Fibroblast of lung (primary cell): ENCODE data around the gene SPTBN2.
"Not testable (repeated sequence)": the region's sequence is repeated elsewhere in the genome, so short reads cannot be mapped to it uniquely, and the experiment has no call there.

Source experiments
- EZH2 ChIP-seq: IDR thresholded peaks from 2 replicates; pipeline ENCODE4 v1.5.1; 2012; ENCODE audit warnings: low read length, control low read depth, mild to moderate bottlenecking; ENCODE audit errors: missing control alignments
- TF ChIP-seq, protein P1 (sequence below), 2 donors: IDR thresholded peaks in 1 of 2; conservative IDR thresholded peaks in 1 of 2; 1 replicate in 1 of 2; 2 replicates in 1 of 2; pipeline ENCODE4 v1.5.1; 2011 to 2012; ENCODE audit warnings: low read length in 2 of 2, control low read depth in 1 of 2, inconsistent platforms in 1 of 2, low read depth in 1 of 2, mild to moderate bottlenecking in 1 of 2

DNA sequence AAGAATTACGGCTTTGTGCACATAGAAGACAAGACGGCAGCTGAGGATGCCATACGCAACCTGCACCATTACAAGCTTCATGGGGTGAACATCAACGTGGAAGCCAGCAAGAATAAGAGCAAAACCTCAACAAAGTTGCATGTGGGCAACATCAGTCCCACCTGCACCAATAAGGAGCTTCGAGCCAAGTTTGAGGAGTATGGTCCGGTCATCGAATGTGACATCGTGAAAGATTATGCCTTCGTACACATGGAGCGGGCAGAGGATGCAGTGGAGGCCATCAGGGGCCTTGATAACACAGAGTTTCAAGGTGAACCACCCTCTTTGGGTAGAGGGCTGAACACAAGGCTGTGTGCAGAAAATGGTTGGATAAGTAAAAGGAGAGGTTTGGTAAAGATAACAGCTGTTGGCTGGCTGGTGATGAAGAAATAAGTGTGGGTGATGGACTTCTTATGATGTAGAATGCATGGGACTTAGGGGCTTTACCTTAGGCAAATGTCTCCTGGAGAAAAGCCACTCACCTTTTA is 89.1 kb downstream of the SPTBN2 start:
- TF ChIP-seq, protein P1, sequence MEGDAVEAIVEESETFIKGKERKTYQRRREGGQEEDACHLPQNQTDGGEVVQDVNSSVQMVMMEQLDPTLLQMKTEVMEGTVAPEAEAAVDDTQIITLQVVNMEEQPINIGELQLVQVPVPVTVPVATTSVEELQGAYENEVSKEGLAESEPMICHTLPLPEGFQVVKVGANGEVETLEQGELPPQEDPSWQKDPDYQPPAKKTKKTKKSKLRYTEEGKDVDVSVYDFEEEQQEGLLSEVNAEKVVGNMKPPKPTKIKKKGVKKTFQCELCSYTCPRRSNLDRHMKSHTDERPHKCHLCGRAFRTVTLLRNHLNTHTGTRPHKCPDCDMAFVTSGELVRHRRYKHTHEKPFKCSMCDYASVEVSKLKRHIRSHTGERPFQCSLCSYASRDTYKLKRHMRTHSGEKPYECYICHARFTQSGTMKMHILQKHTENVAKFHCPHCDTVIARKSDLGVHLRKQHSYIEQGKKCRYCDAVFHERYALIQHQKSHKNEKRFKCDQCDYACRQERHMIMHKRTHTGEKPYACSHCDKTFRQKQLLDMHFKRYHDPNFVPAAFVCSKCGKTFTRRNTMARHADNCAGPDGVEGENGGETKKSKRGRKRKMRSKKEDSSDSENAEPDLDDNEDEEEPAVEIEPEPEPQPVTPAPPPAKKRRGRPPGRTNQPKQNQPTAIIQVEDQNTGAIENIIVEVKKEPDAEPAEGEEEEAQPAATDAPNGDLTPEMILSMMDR (conservative IDR thresholded peaks at IDR 0.05 in 1 of 2, IDR thresholded peaks at IDR 0.05 in 1 of 2; ENCODE audit: low read depth in 1 of 2, low read length in 2 of 2) = not testable (repeated sequence)
- not testable (repeated sequence) for TF ChIP-seq EZH2
